NCI-H2227 (cell line): ENCODE measurements around the gene FASN.

Experiments used
- DNase-seq: peaks from one replicate; lab custom pipeline; 2025; ENCODE audit not compliant: unreplicated experiment; lab: John Stamatoyannopoulos, UW

Gene FASN

GRCh38 chr17:82089723-82090548 lies 8.1 kb downstream of the FASN start:
- no peak for DNase-seq

- DNase-seq, result no peak
Measured at GRCh38 chr17:82088838-82089722, 9.0 kb downstream of the FASN start.

- DNase-seq, result no peak
Measured at GRCh38 chr17:82087961-82088837, 9.8 kb downstream of the FASN start.

GRCh38 chr17:82086941-82087906 lies 10.8 kb downstream of the FASN start:
- no peak for DNase-seq

- DNase-seq, result no peak
Measured at GRCh38 chr17:82085931-82086764, 11.9 kb downstream of the FASN start.

GRCh38 chr17:82085031-82085861 lies 12.8 kb downstream of the FASN start:
- no peak for DNase-seq

- no peak for DNase-seq
Measured at GRCh38 chr17:82084373-82085030, 13.5 kb downstream of the FASN start.

- no peak for DNase-seq
Measured at GRCh38 chr17:82083533-82084359, 14.3 kb downstream of the FASN start.

- no peak for DNase-seq
Measured at GRCh38 chr17:82083009-82083408, 15.0 kb downstream of the FASN start.

- no peak for DNase-seq
Measured at GRCh38 chr17:82082456-82082855, 15.6 kb downstream of the FASN start.

GRCh38 chr17:82081966-82082365 lies 16.1 kb downstream of the FASN start:
- no peak for DNase-seq

- no peak for DNase-seq
Measured at GRCh38 chr17:82081546-82081945, 16.5 kb downstream of the FASN start.

GRCh38 chr17:82080789-82081464 lies 17.1 kb downstream of the FASN start:
- DNase-seq, result no peak

- no peak for DNase-seq
Measured at GRCh38 chr17:82080048-82080788, 17.8 kb downstream of the FASN start.

- no peak for DNase-seq
Measured at GRCh38 chr17:82079001-82079677, 18.9 kb downstream of the FASN start.
